OCI-M2 (cell line): Measurements from ENCODE around the gene ENPP3.
"Not testable (repeated sequence)": the region's sequence is repeated elsewhere in the genome, so short reads cannot be mapped to it uniquely, and the experiment has no call there.

Source experiments
- DNase-seq: peaks from one replicate; lab custom pipeline; 2025; ENCODE audit not compliant: unreplicated experiment; lab: John Stamatoyannopoulos, UW

ENPP3 gene

DNA sequence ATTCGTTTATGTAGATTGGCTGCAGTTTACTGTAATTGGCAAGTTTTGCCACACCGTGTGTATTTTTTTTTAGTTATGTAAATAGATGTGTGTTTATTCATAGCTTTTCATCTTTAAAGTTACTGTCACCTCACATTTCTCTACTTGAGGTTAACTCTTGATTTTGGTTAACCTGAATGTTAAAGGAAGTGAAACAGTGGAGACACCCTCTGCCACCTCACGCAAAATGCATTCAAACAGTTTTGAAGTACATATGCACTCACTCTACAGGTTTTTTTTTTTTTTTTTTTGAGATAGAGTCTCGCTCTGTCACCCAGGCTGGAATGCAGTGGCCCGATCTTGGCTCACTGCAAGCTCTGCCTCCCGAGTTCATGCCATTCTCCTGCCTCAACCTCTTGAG lies 46.4 kb downstream of the ENPP3 start:
- DNase-seq: no peak

DNA sequence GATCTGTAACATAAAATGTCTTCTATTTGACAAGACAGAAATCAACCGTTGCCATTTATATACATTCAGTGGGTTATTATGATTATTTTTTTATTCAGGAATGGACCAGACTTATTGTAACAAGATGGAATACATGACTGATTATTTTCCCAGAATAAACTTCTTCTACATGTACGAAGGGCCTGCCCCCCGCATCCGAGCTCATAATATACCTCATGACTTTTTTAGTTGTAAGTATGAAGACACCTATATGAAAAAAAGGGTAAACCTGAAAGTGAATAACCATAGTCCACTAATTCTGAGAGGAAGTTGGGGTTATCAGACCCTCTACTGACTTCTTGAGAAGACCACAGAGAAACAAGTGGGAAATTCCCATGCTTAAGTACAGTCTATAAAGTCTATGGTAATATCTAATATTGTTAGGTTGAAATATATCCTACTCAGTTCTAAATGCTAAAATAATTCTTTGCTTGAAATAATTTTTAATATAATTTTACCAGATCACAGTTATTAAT lies 48.2 kb downstream of the ENPP3 start:
- no peak for DNase-seq

DNA sequence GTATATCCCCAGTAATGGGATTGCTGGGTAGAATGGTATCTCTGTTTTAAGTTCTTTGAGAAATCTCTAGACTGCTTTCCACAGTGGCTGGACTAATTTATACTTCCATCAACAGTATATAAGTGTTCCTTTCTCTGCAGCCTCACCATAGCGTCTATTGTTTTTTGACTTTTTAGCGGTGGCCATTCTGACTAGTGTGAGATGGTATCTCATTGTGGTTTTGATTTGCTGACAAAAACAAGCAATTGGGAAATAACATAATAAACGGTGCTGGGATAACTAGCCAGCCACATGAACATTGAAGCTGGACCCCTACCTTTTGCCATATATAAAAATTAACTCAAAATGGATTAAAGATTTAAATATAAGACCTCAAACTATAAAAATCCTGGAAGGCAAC lies 49.9 kb downstream of the ENPP3 start:
- DNase-seq: no peak

DNA sequence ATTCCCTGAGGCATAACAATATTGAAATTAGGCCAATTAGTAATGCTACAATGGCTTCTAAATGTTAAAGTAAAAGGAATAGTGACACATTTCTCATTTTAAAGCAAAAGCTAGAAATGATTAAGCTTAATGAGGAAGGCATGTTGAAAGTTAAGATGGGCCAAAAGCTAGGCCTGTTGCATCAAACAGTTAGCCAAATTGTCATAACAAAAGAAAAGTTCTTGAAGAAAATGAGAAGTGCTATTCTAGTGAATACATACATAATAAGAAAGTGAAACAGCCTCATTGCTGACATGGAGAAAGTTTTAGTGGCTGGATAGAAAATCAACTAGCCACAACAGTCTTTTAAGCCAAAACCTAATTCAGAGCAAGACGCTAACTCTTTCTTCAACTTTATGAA lies 51.2 kb downstream of the ENPP3 start:
- DNase-seq: no peak

- no peak for DNase-seq
Observed at GRCh38 chr6:131692031-131692430, 54.9 kb downstream of the ENPP3 start.

GRCh38 chr6:131692589-131692988 lies 55.5 kb downstream of the ENPP3 start:
- no peak for DNase-seq

DNA sequence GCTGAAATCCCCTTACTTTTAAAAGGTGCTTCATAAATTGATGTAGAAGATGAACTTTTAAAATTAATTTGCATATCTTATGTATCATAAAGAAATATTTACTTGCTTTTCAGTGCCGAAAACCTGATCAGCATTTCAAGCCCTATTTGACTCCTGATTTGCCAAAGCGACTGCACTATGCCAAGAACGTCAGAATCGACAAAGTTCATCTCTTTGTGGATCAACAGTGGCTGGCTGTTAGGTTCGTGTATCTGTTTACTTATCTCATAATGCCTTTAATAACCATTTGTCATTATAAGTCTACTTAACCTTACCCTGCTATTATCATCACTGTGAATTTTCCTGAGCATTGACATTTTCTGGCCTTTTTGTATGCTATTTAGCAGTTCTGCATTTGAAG lies 56.3 kb downstream of the ENPP3 start:
- DNase-seq: no peak

- DNase-seq: peak; percentile 16
Observed at GRCh38 chr6:131694832-131695426, 57.8 kb downstream of the ENPP3 start.

- DNase-seq: no peak
Observed at GRCh38 chr6:131696956-131697355, 59.9 kb downstream of the ENPP3 start.

GRCh38 chr6:131700851-131701250 lies 63.7 kb downstream of the ENPP3 start:
- not testable (repeated sequence) for DNase-seq

DNA sequence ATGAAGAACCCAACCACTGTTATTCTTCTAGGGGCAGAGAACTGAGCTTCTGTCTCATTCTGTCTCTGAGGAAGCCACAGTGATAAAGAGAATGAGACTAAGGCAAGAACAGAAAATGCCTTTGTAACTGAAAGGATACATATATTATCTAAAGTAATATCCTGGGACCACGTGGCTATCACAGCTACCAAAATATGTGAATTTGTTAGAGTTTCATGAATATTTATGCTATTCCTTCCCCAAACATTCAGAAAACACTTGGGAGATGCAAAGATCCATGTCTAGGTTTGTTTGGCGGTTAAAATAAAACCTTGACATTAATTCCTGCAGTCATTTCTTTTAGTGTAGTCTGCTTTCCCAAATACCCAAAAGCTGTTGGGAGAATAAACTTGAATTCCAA lies 66.8 kb downstream of the ENPP3 start:
- not testable (repeated sequence) for DNase-seq

DNA sequence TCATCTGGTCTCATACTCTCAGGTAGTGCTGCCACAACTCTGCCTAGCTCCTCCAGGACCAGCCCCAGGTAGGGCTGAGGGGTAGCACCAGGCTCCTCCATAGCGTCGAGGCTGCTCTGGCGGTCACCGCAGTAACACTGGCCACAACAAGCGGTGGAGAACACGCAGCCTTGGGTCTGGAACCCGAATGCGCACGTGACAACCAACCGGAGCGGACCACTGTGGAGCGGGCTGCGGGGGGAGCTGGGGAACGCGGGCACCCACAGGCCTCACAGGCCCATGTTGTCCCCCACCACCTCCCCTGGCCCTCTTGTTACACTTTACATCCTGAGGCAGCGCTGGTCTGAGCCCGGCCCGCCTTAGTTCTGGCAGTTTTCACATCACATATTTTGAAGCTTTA lies 73.8 kb downstream of the ENPP3 start, which contains the start of gene CTAGE9:
TSS of gene CTAGE9 (minus strand) at position 101 of the 400 bp plus-strand sequence. CDS start at position 101, 0 bp downstream.
- DNase-seq: not testable (repeated sequence)

DNA sequence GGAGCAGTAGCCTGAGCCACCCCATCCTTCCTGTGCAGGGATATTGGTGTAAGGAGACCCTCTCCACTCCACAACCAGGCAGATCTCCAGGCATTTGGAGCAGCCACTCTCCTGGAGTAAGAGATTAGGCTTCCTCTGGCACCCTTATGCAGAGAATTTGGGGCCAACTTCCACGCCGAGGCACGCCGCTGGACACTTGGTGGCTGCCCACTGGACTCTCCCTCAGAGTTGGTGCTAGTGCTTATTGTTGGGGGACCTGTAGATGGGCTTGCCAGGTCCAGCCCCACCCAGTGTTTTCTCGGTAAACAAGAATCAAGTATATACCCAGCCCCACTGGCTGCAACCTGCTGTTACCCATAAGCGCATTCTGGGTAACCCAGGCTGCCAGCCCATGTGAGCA lies 78.5 kb downstream of the ENPP3 start:
- not testable (repeated sequence) for DNase-seq

- DNase-seq: no peak
Observed at GRCh38 chr6:131717836-131718542, 80.9 kb downstream of the ENPP3 start.

DNA sequence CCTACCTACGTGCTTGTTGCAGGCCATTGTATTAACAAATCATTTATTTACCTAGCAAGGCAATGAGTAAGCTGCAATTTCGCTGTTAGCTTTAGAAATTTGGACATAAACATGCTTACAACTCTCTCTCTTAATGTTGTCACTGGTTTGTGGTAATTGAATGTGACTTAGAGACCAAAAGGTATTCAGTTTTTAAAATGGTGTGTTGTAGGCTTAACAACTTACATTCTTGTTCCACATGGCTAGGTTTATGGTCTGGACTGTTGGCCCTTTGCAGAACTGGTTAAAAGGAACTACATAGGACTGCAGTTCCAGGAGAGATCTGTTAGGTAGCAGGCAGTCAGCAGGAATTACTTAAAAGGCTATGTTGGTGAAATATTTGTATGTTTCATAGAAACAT lies 84.1 kb downstream of the ENPP3 start:
- DNase-seq: no peak

GRCh38 chr6:131724114-131724513 lies 87.0 kb downstream of the ENPP3 start:
- DNase-seq: no peak

- no peak for DNase-seq
Observed at GRCh38 chr6:131727467-131727866, 90.4 kb downstream of the ENPP3 start.

DNA sequence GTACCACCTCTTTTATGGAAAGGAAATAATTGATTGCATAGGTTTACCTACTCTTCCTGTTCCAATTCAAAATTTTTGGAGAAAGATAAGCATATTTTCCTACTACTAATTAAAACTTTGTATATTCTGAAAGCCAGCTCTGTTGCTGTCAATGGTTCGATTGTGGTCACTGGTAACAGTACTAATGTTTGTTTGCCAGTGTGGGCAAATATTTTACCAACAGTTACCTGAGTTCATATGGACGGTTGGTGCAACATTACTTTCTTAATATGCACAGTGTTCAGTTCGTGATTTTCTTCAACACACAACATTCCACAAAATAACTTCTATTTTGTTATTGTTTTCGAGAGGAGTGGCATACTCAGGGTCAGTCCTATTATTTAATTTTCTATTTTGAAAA lies 90.8 kb downstream of the ENPP3 start:
- DNase-seq: no peak

DNA sequence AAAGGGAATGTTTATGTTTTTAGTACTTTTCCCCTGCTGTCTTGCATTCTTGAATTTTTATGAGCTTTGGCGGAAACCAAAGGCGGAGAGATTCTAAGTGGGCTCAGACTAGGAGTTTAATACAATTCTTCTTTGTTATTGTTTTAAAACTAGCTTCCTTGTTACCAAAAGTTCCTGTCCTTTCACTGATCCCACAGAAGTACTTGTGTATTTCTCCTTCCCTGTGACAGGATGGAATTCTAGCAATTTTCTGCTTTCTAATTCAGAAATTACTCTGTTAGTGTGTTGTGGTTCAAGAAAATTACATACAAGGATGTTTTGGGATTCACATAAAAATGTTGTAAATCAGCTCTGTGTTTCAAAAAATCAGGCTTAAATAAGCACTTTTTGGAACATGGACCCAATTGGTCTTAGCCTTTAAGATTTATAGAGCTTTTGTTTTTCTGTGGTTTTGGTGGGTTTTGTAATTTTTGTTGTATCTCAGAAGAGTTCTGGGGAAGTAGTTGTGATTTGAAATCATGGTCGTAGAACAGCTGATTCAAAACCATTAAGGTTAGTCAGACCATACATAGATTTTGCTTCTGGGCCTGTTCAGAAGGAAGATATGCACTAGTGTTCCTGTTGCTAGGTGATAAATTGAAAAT lies 91.3 kb downstream of the ENPP3 start:
- no peak for DNase-seq

GRCh38 chr6:131729550-131729949 lies 92.4 kb downstream of the ENPP3 start:
- DNase-seq: no peak

GRCh38 chr6:131730264-131730663 lies 93.2 kb downstream of the ENPP3 start:
- DNase-seq: no peak

GRCh38 chr6:131731224-131731623 lies 94.1 kb downstream of the ENPP3 start:
- DNase-seq: no peak
